HepG2 (cell line): Measurements from ENCODE around the gene CBX6. TPM values are rescaled to one million over a fixed set of nuclear protein-coding genes. Genes with fewer than 3 reads are reported as not detected.

Experiments used
- ATAC-seq: fragments of 200-7000 bp; cut with Tn5 transposase; 3 replicates; pipeline ENCODE4 v1.9.1; 2020; ENCODE audit warnings: mild to moderate bottlenecking, moderate library complexity
- BruUV-seq: library from RNA; stranded (reverse); fragments of 400-500 nt; replicated peaks from 2 replicates; lab custom pipeline; 2021; lab: Mats Ljungman, UMichigan
- CTCF ChIA-PET: fragments of 300-600 bp; formaldehyde crosslinking; extraction: SDS; loops from one replicate; lab custom pipeline; 2021; ENCODE audit warnings: low total read pairs, inconsistent platforms, low intra/inter-chr PET ratio; lab: Yijun Ruan, JAX
- POLR2A ChIA-PET: fragments of 350-600 bp; sonication (Branson Sonifier 250); formaldehyde crosslinking; loops from one replicate; lab custom pipeline; 2020; ENCODE audit warnings: antibody characterized with exemption, inconsistent platforms; lab: Yijun Ruan, JAX
- DNase-seq: peaks from one replicate; pipeline ENCODE4 v3.0.0-alpha.2; 2015; ENCODE audit warnings: low spot score
- FAIRE-seq: peaks from 3 replicates; lab custom pipeline; 2011; peaks lifted over from hg19 to GRCh38; lab: Jason Lieb, UNC
- H2AFZ ChIP-seq: one replicate; pipeline ENCODE4 v1.6.1; 2011; ENCODE audit warnings: low read length, inconsistent platforms
- H3K27ac ChIP-seq: fragments of 300-600 bp; 3 replicates; pipeline ENCODE4 v1.8.0; 2011; ENCODE audit warnings: mixed run types, mild to moderate bottlenecking, mixed read lengths, low read length, inconsistent platforms; ENCODE audit not compliant: insufficient read depth; ENCODE audit errors: extremely low read length
- H3K27me3 ChIP-seq, 2 experiments: fragments of 200-600 bp in 1 of 2; 2 replicates in 1 of 2; 3 replicates in 1 of 2; pipeline versions ENCODE4 v1.6.0 to v1.8.0; 2011; ENCODE audit warnings: low read length in 2 of 2, mild to moderate bottlenecking in 2 of 2, moderate library complexity in 2 of 2, inconsistent platforms in 1 of 2; ENCODE audit not compliant: insufficient read depth in 2 of 2, control insufficient read depth in 1 of 2
- H3K36me3 ChIP-seq, 2 experiments: fragments of 200-600 bp in 1 of 2; replicated peaks in 1 of 2; 2 replicates in 1 of 2; 3 replicates in 1 of 2; pipeline versions ENCODE4 v1.5.1 to v1.8.0; 2011; ENCODE audit warnings: low read length in 2 of 2, inconsistent platforms in 1 of 2; ENCODE audit not compliant: insufficient read depth in 2 of 2, control insufficient read depth in 1 of 2
- H3K4me1 ChIP-seq: 2 replicates; pipeline ENCODE4 v1.5.1; 2012; ENCODE audit warnings: low read length, inconsistent platforms; ENCODE audit not compliant: insufficient read depth
- H3K4me2 ChIP-seq: 2 replicates; pipeline ENCODE4 v1.6.0; 2011; ENCODE audit warnings: low read depth, low read length, inconsistent platforms
- H3K4me3 ChIP-seq, 3 experiments: fragments of 200-600 bp in 1 of 3; sonication (generic), shearing (Covaris generic) in 1 of 3; replicated peaks in 1 of 3; 2 replicates each; pipeline ENCODE4 v1.5.1; 2011 to 2016; ENCODE audit warnings: low read length in 3 of 3, inconsistent platforms in 2 of 3, low read depth in 2 of 3, mild to moderate bottlenecking in 2 of 3, control low read depth in 1 of 3, mixed read lengths in 1 of 3; ENCODE audit not compliant: insufficient read depth in 1 of 3
- H3K79me2 ChIP-seq: one replicate; pipeline ENCODE4 v1.6.1; 2011; ENCODE audit warnings: low read length, inconsistent platforms; ENCODE audit not compliant: insufficient read depth
- H3K9ac ChIP-seq: 2 replicates; pipeline ENCODE4 v1.6.0; 2011; ENCODE audit warnings: mild to moderate bottlenecking, low read depth, low read length, inconsistent platforms; ENCODE audit not compliant: insufficient read depth
- H3K9me3 ChIP-seq: 2 replicates; pipeline ENCODE4 v1.5.1; 2012; ENCODE audit warnings: mild to moderate bottlenecking, low read length
- H4K20me1 ChIP-seq: 2 replicates; pipeline ENCODE4 v1.6.0; 2011; ENCODE audit warnings: inconsistent platforms, mild to moderate bottlenecking, low read length, moderate library complexity; ENCODE audit not compliant: insufficient read depth
- ISX ChIP-seq: sonication (generic); formaldehyde crosslinking; conservative IDR thresholded peaks from 2 replicates; pipeline ENCODE4 v1.5.0; 2020; ENCODE audit warnings: missing genetic modification reagents
- YEATS2 ChIP-seq: sonication (generic); formaldehyde crosslinking; IDR thresholded peaks from 2 replicates; pipeline ENCODE4 v1.4.0; 2020; ENCODE audit warnings: missing genetic modification reagents, borderline replicate concordance
- whole genome bisulfite sequencing: methylation state at CpG from one replicate; pipeline ENCODE4 v1.1.6; 2017; ENCODE audit warnings: low lambda C conversion rate; 5-methylcytosine and 5-hydroxymethylcytosine counted together
- in situ Hi-C: cut with HindIII; loops from 2 replicates; pipeline ENCODE4 v1.10.0; 2017; ENCODE audit warnings: low pct_unique_long_range_greater_than_20kb; ENCODE audit not compliant: extremely low pct_ligation_motif_present
- intact Hi-C: fragments of 100-400 bp; cut with micrococcal nuclease; formaldehyde crosslinking; loops from one replicate; pipeline ENCODE4 v1.10.0; 2022; ENCODE audit not compliant: unreplicated experiment
- polyA plus RNA-seq, 8 experiments: library from polyadenylated mRNA; depleted of rRNA in 3 of 8; stranded (reverse) in 7 of 8; unstranded in 1 of 8; fragments of >200 nt; fragmentation: Illumina TruSeq in 4 of 8; extraction: Trizol in 4 of 8; gene quantifications; 2 replicates each; pipeline versions ENCODE4 v1.2.1 to v1.2.3, GENCODE V29; 2011 to 2016; ENCODE audit warnings: low read depth in 4 of 8, missing spikeins in 1 of 8, mixed read lengths in 1 of 8; ENCODE audit not compliant: insufficient read depth in 1 of 8
- total RNA-seq, 5 experiments: library from RNA; depleted of rRNA; stranded (reverse); fragments of >200 nt; fragmentation: Illumina TruSeq; extraction: Trizol; gene quantifications; 2 replicates each; pipeline ENCODE4 v1.2.3, GENCODE V29; 2016; ENCODE audit warnings: low read depth in 1 of 5
- TF ChIP-seq, protein P1 (sequence below): sonication (generic); formaldehyde crosslinking; IDR thresholded peaks from 2 replicates; pipeline ENCODE4 v1.4.0; 2020; ENCODE audit warnings: missing genetic modification reagents

The CBX6 gene
- total and polyA plus RNA-seq, 2 of the 13 experiments (the other 11 are each of a cell fraction or from before 2014, with no cell fraction given), result 1.7 to 6.5 TPM

DNA sequence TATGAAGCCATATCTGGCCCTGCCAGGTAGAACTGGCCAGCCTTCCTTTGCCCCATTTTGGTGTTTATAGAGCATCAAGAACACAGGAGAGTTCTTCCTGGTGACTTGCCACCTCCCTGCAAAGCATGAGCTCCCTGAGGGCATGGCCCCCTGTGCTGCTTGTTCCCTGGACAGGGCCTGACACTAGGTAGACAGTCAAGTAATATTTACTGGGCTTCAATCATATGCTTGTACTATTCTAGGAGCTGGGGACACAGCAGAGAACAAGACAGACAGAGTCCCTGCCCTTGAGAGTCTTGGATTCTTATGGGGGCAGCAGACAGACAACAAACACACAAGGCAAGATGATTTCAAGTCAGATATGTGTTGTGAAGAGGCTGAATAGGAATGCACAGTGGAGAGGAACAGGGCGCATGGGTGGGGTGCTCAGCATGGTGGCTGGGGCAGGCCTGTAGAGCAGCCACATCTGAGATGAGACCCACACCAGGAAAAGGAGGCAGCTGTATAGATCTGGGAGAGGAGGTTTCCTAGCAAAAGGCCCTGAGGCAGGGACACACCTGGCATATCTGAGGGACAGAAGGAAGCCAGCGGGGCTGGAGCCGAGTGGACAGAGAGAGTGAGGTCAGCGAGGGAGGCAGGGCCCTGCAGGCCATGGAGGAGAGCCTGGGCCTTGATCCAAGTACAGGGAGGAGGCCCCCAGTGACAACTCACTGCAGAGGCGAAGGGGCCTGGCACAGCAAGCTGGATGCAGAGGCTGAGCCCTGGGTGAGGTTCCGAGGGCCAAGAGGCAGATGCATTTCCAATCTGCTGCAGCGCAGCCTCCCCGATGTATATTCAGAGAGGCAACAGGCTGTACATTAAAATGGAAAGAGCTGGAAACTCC, 10.2 kb upstream of the CBX6 start:
- Histone ChIP-seq H3K9me3 (no peaks in the 10 kb centered on the region), H2AFZ (no peak overlapping the region), H4K20me1 (no peaks in the 10 kb centered on the region), H3K4me2 (no peak overlapping the region), H3K4me3 (no peak overlapping the region), H3K9ac (no peak overlapping the region), H3K36me3 (no peaks in the 10 kb centered on the region), H3K27ac (no peak overlapping the region), H3K79me2 (no peaks in the 10 kb centered on the region), H3K27me3 (peaks cover 0 to 18% of the 10 kb centered on the region in 2 experiments; a peak in 4 of 5 replicates), H3K4me1 (no peaks in the 10 kb centered on the region)
- ATAC-seq, result no peak
- CTCF ChIA-PET, result no interaction called here
- intact Hi-C loops, result no loop called here
- in situ Hi-C loops, result no loop called here
- POLR2A ChIA-PET, result no interaction called here
- whole genome bisulfite sequencing, result 29% methylated on average over 4 of the region's 8 CpGs
- TF ChIP-seq YEATS2 (CRISPR knock-in tag) (no peak), ISX (CRISPR knock-in tag) (no peak)
- TF ChIP-seq, protein P1, sequence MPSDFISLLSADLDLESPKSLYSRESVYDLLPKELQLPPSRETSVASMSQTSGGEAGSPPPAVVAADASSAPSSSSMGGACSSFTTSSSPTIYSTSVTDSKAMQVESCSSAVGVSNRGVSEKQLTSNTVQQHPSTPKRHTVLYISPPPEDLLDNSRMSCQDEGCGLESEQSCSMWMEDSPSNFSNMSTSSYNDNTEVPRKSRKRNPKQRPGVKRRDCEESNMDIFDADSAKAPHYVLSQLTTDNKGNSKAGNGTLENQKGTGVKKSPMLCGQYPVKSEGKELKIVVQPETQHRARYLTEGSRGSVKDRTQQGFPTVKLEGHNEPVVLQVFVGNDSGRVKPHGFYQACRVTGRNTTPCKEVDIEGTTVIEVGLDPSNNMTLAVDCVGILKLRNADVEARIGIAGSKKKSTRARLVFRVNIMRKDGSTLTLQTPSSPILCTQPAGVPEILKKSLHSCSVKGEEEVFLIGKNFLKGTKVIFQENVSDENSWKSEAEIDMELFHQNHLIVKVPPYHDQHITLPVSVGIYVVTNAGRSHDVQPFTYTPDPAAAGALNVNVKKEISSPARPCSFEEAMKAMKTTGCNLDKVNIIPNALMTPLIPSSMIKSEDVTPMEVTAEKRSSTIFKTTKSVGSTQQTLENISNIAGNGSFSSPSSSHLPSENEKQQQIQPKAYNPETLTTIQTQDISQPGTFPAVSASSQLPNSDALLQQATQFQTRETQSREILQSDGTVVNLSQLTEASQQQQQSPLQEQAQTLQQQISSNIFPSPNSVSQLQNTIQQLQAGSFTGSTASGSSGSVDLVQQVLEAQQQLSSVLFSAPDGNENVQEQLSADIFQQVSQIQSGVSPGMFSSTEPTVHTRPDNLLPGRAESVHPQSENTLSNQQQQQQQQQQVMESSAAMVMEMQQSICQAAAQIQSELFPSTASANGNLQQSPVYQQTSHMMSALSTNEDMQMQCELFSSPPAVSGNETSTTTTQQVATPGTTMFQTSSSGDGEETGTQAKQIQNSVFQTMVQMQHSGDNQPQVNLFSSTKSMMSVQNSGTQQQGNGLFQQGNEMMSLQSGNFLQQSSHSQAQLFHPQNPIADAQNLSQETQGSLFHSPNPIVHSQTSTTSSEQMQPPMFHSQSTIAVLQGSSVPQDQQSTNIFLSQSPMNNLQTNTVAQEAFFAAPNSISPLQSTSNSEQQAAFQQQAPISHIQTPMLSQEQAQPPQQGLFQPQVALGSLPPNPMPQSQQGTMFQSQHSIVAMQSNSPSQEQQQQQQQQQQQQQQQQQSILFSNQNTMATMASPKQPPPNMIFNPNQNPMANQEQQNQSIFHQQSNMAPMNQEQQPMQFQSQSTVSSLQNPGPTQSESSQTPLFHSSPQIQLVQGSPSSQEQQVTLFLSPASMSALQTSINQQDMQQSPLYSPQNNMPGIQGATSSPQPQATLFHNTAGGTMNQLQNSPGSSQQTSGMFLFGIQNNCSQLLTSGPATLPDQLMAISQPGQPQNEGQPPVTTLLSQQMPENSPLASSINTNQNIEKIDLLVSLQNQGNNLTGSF (CRISPR knock-in tag), result no peak
- BruUV-seq, result no TSS peak
- DNase-seq, result no peak
- FAIRE-seq, result no peak
